ENCODE data around the gene PTPRN2. TPM values are rescaled to one million over a fixed set of nuclear protein-coding genes. Genes with fewer than 3 reads are reported as not detected.
"Not testable (repeated sequence)": the region's sequence is repeated elsewhere in the genome, so short reads cannot be mapped to it uniquely, and the experiment has no call there.

PTPRN2 gene
- total and polyA plus RNA-seq, 3 experiments from 2014 or later = 0.33 to 1.2 (median 0.42) TPM

- no peaks in the 10 kb centered on the region for H3K9me3 ChIP-seq (ENCODE audit: low read length)
- Mint-ChIP-seq H3K27me3 (peaks cover 0 to 4% of the 10 kb centered on the region in 2 donors), H3K27ac (no peak overlapping the region), H3K4me3 (no peak overlapping the region), H3K36me3 (no peaks in the 10 kb centered on the region), H3K9me3 (peaks cover 0 to 2% (median 0%) of the 10 kb centered on the region in 5 donors), H3K4me1 (no peaks in the 10 kb centered on the region)
- ChIA-PET POLR2A (no interaction called here), CTCF (no interaction called here)
- no peaks in the 10 kb centered on the region for H3K4me1 ChIP-seq (ENCODE audit: insufficient read depth, low read length)
- H3K27me3 ChIP-seq (ENCODE audit: insufficient read depth, low read length, poor library complexity, severe bottlenecking) = no peaks in the 10 kb centered on the region
- peak in 1 of 5 donors; percentile 33 for DNase-seq
- H3K27ac ChIP-seq (ENCODE audit: low read depth, low read length) = no peak overlapping the region
- H3K4me3 ChIP-seq (ENCODE audit: low read length) = no peak overlapping the region
- H3K36me3 ChIP-seq (ENCODE audit: insufficient read depth, low read length) = no peaks in the 10 kb centered on the region
Observed at GRCh38 chr7:158527038-158527437, 60.6 kb downstream of the PTPRN2 start.

- POLR2A ChIA-PET = no interaction called here
- CTCF ChIA-PET = no interaction called here
- Histone ChIP-seq H3K4me1 (ENCODE audit: insufficient read depth, low read length) (no peaks in the 10 kb centered on the region), H3K9me3 (ENCODE audit: low read length) (no peaks in the 10 kb centered on the region), H3K27ac (ENCODE audit: low read depth, low read length) (no peak overlapping the region), H3K27me3 (ENCODE audit: insufficient read depth, low read length, poor library complexity, severe bottlenecking) (no peaks in the 10 kb centered on the region), H3K4me3 (ENCODE audit: low read length) (no peak overlapping the region), H3K36me3 (ENCODE audit: insufficient read depth, low read length) (no peaks in the 10 kb centered on the region)
- peak overlapping the region in 1 of 8 donors; percentile 47 for H3K27ac Mint-ChIP-seq
- H3K9me3 Mint-ChIP-seq = peaks cover 0 to 2% (median 0%) of the 10 kb centered on the region in 5 donors
- DNase-seq = peak in 1 of 5 donors; percentile 20
- H3K27me3 Mint-ChIP-seq = peaks cover 0 to 4% of the 10 kb centered on the region in 2 donors
- H3K36me3 Mint-ChIP-seq = no peaks in the 10 kb centered on the region
- no peaks in the 10 kb centered on the region for H3K4me1 Mint-ChIP-seq
- H3K4me3 Mint-ChIP-seq = no peak overlapping the region
Observed at GRCh38 chr7:158526531-158526930, 61.1 kb downstream of the PTPRN2 start.

GRCh38 chr7:158525648-158526484, 61.8 kb downstream of the PTPRN2 start:
- H3K9me3 Mint-ChIP-seq = peaks cover 0 to 2% (median 0%) of the 10 kb centered on the region in 5 donors
- CTCF ChIA-PET = no interaction called here
- Histone ChIP-seq H3K27ac (ENCODE audit: low read depth, low read length) (no peak overlapping the region), H3K4me3 (ENCODE audit: low read length) (no peak overlapping the region), H3K4me1 (ENCODE audit: insufficient read depth, low read length) (no peaks in the 10 kb centered on the region), H3K36me3 (ENCODE audit: insufficient read depth, low read length) (no peaks in the 10 kb centered on the region), H3K9me3 (ENCODE audit: low read length) (no peaks in the 10 kb centered on the region), H3K27me3 (ENCODE audit: insufficient read depth, low read length, poor library complexity, severe bottlenecking) (no peaks in the 10 kb centered on the region)
- no peaks in the 10 kb centered on the region for H3K36me3 Mint-ChIP-seq
- POLR2A ChIA-PET = no interaction called here
- peaks cover 0 to 4% of the 10 kb centered on the region in 2 donors for H3K27me3 Mint-ChIP-seq
- H3K27ac Mint-ChIP-seq = peak overlapping the region in 1 of 8 donors; percentile 89
- H3K4me3 Mint-ChIP-seq = no peak overlapping the region
- DNase-seq = peak in 1 of 5 donors; percentile 31
- H3K4me1 Mint-ChIP-seq = no peaks in the 10 kb centered on the region

GRCh38 chr7:158524749-158525635, 62.6 kb downstream of the PTPRN2 start:
- Histone ChIP-seq H3K27ac (ENCODE audit: low read depth, low read length) (no peak overlapping the region), H3K4me3 (ENCODE audit: low read length) (no peak overlapping the region), H3K36me3 (ENCODE audit: insufficient read depth, low read length) (no peaks in the 10 kb centered on the region), H3K4me1 (ENCODE audit: insufficient read depth, low read length) (no peaks in the 10 kb centered on the region), H3K27me3 (ENCODE audit: insufficient read depth, low read length, poor library complexity, severe bottlenecking) (no peaks in the 10 kb centered on the region), H3K9me3 (ENCODE audit: low read length) (no peaks in the 10 kb centered on the region)
- ChIA-PET CTCF (no interaction called here), POLR2A (no interaction called here)
- Mint-ChIP-seq H3K27ac (peak overlapping the region in 1 of 8 donors; percentile 89), H3K27me3 (peaks cover 0 to 4% of the 10 kb centered on the region in 2 donors), H3K36me3 (no peaks in the 10 kb centered on the region), H3K4me1 (no peaks in the 10 kb centered on the region), H3K9me3 (peaks cover 0 to 2% (median 0%) of the 10 kb centered on the region in 5 donors), H3K4me3 (no peak overlapping the region)
- peak in 1 of 5 donors; percentile 18 for DNase-seq

GRCh38 chr7:158524286-158524685, 63.3 kb downstream of the PTPRN2 start:
- H3K27me3 Mint-ChIP-seq; H3K4me3 Mint-ChIP-seq; H3K36me3 ChIP-seq (ENCODE audit: insufficient read depth, low read length); H3K27me3 ChIP-seq (ENCODE audit: insufficient read depth, low read length, poor library complexity, severe bottlenecking); H3K9me3 ChIP-seq (ENCODE audit: low read length); H3K36me3 Mint-ChIP-seq; POLR2A ChIA-PET; H3K4me3 ChIP-seq (ENCODE audit: low read length); H3K9me3 Mint-ChIP-seq; H3K27ac ChIP-seq (ENCODE audit: low read depth, low read length); H3K4me1 ChIP-seq (ENCODE audit: insufficient read depth, low read length); H3K27ac Mint-ChIP-seq; CTCF ChIA-PET; H3K4me1 Mint-ChIP-seq: not testable (repeated sequence)
- DNase-seq = peak in 1 of 5 donors; percentile 0

GRCh38 chr7:158523877-158524276, 63.7 kb downstream of the PTPRN2 start:
- H3K36me3 ChIP-seq (ENCODE audit: insufficient read depth, low read length); H3K27ac Mint-ChIP-seq; POLR2A ChIA-PET; H3K4me1 ChIP-seq (ENCODE audit: insufficient read depth, low read length); H3K4me3 Mint-ChIP-seq; H3K9me3 ChIP-seq (ENCODE audit: low read length); H3K36me3 Mint-ChIP-seq; H3K27ac ChIP-seq (ENCODE audit: low read depth, low read length); H3K9me3 Mint-ChIP-seq; H3K27me3 ChIP-seq (ENCODE audit: insufficient read depth, low read length, poor library complexity, severe bottlenecking); H3K4me3 ChIP-seq (ENCODE audit: low read length); H3K27me3 Mint-ChIP-seq; DNase-seq; CTCF ChIA-PET; H3K4me1 Mint-ChIP-seq: not testable (repeated sequence)

- H3K4me1 ChIP-seq (ENCODE audit: insufficient read depth, low read length); H3K27me3 ChIP-seq (ENCODE audit: insufficient read depth, low read length, poor library complexity, severe bottlenecking); H3K9me3 Mint-ChIP-seq; H3K9me3 ChIP-seq (ENCODE audit: low read length); CTCF ChIA-PET; H3K4me1 Mint-ChIP-seq; H3K4me3 Mint-ChIP-seq; H3K36me3 Mint-ChIP-seq; H3K36me3 ChIP-seq (ENCODE audit: insufficient read depth, low read length); H3K27ac ChIP-seq (ENCODE audit: low read depth, low read length); POLR2A ChIA-PET; H3K27me3 Mint-ChIP-seq; H3K4me3 ChIP-seq (ENCODE audit: low read length): not testable (repeated sequence)
- DNase-seq = peak in 1 of 5 donors; percentile 30
- peak overlapping the region in 1 of 8 donors; percentile 43 for H3K27ac Mint-ChIP-seq
Observed at GRCh38 chr7:158523165-158523856, 64.3 kb downstream of the PTPRN2 start.

GRCh38 chr7:158521795-158522194, 65.8 kb downstream of the PTPRN2 start:
- H3K4me3 Mint-ChIP-seq; DNase-seq; H3K4me3 ChIP-seq (ENCODE audit: low read length); H3K27ac Mint-ChIP-seq; POLR2A ChIA-PET; H3K36me3 Mint-ChIP-seq; H3K27me3 ChIP-seq (ENCODE audit: insufficient read depth, low read length, poor library complexity, severe bottlenecking); H3K9me3 Mint-ChIP-seq; CTCF ChIA-PET; H3K4me1 Mint-ChIP-seq; H3K9me3 ChIP-seq (ENCODE audit: low read length); H3K36me3 ChIP-seq (ENCODE audit: insufficient read depth, low read length); H3K4me1 ChIP-seq (ENCODE audit: insufficient read depth, low read length); H3K27ac ChIP-seq (ENCODE audit: low read depth, low read length): not testable (repeated sequence)
- peaks cover 1 to 20% of the 10 kb centered on the region in 2 donors for H3K27me3 Mint-ChIP-seq

Measured in CD8-positive, alpha-beta memory T cell (primary cell).